Measurements from ENCODE around the gene ZBTB5.

Gene ZBTB5

GRCh38 chr9:37424686-37425297, 40.5 kb downstream of the ZBTB5 start:
- DNase-seq (ENCODE audit: low read depth) = no peak

DNA sequence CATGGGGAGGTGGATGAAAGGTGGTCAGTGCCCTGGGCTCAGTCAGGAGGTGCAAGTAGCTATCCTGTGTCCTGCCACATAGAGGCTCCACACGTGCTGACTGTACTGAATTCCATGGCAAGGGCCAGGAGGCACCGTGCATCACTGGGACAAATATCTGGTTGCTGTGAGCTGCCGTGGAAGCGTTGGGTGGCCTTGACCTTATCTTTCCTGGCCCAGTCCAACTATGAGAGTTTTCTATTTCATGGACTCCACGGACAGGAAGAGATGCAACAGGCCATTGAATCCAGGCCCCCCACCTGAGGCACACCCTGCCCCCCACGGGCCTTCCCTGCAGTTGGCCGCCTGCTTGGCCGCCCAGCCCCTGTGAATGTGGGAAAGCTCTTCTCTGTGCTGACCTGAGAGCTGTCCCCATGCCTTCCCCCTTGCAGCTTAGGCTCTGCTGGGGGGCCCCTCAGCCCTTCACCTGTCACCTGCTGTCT, 41.0 kb downstream of the ZBTB5 start:
- no peak for DNase-seq (ENCODE audit: low read depth)

GRCh38 chr9:37423508-37423907, 41.7 kb downstream of the ZBTB5 start:
- no peak for DNase-seq (ENCODE audit: low read depth)

DNA sequence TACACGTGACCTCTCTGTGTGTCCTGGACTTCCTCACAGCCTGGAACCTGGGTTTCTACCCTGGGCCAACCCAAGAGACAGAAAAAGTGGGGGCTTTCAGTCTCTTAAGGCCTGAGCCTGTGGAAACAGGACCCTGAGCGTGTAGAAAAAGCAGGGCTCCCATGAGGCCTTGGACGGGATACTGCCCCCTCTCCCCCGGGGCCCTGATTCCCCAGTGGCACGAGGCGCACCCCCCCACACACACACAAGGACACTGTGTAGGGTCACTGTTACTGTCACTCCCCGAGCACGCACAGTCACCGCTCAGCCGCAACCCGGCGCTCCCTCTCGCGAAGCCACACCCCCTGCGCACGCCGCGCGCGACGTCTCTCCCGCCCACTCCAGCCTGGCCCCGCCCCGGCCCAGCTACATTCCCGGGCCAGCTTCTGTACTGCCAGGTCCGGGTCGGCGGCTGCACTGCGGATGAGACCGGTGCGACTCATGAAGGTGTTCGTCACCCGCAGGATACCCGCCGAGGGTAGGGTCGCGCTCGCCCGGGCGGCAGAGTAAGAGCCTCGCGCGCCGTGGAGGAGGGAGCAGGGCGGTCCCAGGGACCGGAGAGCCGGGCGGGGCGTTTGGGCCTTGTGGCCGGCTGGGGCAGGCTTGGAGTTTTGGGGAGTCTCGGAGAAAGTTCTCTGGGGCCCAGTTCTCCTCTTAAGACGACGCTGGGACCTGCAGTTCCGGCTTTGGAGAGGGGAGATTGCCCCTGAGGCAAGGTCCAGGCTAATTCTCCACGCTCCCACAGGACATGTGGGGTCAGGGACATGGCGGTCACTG, 42.8 kb downstream of the ZBTB5 start, which contains the start of gene GRHPR:
Gene GRHPR (plus strand): TSS at position 408 of the 816 bp plus-strand sequence. CDS start 55 bp downstream, at position 463.
- DNase-seq (ENCODE audit: low read depth) = no peak

GRCh38 chr9:37421914-37422288, 43.3 kb downstream of the ZBTB5 start:
- DNase-seq (ENCODE audit: low read depth) = no peak

DNA sequence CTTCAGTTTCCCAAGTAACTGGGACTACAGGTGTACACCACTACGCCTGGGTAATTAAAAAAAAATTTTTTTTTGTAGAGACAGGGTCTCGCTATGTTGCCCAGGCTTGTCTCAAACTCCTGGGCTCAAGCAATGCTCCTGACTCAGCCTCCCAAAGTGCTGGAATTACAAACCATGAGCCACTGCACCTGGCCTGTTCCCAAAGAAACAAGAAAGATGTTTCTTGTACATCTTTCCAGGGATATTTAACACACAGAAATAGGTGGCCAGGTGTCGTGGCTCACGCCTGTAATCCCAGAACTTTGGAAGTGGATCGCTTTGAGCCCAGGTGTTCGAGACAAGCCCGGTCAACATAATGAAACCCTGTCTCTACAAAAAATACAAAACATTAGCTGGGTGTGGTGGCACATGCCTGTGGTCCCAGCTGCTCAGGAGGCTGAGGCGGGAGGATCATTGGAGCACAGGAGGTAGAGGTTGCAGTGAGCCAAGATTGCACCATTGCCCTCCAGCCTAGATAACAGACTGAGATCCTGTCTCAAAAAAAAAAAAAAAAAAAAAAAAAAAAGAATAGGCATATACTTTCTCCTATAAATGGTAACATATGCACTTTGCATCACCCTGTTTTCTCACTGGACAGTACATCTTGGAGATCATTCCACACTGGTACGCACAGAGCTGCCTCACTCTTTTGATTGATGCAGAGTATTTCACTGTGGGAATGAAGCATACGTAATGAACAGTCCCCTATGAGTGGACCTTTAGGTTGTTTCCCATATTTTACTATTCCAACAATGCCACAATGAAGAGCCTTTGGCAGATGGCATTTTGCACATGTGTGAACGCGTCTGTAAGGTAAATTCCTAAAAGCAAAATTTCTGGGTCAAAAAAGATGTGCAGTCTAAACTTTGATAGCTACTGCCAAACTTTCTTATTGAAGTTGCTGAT, 44.7 kb downstream of the ZBTB5 start:
- no peak for DNase-seq (ENCODE audit: low read depth)

GRCh38 chr9:37419204-37419603, 46.0 kb downstream of the ZBTB5 start:
- DNase-seq (ENCODE audit: low read depth) = no peak

DNA sequence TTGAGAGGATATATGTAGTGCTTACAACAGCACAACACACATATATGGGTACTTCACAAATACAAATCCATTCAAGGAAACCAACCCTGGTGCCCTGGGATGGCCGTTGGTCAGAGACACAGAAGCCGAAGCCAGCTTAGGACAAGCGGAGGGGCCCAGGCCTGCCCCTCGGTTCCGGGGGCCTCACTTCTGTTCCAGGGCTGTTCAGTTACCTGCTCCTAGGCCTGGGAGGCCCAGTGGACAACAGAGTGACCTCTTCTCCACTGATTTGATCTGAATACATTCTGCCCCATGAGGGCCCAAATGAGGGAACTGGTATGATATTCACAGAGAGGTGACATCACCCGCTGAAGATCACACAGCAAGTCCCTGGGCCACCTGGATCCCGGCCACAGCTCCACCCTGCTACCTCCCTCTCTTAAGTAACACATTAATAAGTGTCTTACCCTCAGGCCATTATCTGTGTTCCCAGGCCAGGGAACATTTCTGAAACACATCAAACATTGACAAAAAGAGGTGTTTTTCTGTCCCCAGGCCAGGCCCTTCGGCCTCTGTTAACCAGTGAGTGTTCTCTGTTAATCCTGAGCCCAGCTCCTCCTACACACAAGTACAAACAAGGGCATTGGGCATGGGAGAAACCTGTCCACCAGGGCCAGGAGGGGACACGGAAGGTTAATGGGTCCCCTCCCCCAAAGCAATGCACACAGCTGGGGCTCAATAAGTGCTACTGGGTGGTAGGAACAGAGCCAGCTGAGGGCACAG, 47.2 kb downstream of the ZBTB5 start:
- DNase-seq (ENCODE audit: low read depth) = no peak

- no peak for DNase-seq (ENCODE audit: low read depth)
These were observed 47.9 kb downstream of the ZBTB5 start for GRCh38 chr9:37417252-37417803.

DNA sequence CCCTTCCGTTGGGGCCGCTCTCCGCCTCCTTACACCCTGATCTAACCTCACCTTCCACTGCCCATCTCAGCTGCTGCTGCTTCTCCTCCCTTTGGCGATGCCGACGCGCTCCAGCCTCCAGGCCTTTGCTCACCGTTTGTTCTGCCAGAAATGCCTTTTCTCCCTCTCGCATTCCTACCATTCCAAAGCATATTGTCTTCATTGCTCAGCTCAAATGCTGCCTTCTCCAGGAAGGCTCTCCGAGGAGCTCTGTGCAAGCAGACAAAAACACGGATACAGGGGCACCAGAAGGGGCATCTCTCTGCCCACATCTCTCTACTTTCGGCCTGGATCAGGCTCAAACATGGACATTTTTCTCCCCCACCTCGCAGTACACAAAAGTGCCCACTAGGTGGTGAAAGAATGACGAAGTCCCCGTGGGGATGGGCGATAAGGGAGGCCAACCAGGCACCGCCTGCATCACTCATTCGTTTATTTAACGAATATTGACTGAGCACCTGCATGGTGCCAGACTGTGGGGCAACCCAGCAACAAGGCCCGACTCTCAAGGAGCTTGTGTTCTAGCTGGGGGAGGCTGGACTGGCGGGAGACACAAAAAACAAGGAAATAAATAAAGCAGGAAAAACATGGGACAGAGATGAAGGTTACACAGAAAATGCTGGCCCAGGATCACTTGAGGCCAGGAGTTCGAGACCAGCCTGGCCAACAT, 50.1 kb downstream of the ZBTB5 start:
- peak; percentile 19 for DNase-seq (ENCODE audit: low read depth)

GRCh38 chr9:37414503-37414943, 50.7 kb downstream of the ZBTB5 start:
- DNase-seq (ENCODE audit: low read depth) = no peak

DNA sequence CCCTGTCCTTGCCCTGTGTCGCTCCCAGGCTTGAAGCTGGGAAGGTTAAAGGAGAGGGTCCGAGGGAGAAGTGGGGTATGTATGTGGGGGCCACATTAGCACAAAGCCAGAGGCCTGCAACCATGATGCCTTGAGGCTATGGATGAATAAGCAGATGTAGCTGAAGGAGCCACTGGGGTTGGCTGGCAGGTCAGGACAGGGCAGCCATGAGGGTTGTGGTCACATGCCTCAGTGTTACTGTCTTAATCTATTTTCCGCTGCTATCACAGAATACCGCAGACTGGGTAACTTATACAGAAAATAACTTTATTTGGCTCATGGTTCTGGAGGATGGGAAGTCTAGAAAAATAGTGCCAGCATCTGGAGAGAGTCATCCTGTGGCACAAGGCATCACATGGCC, 51.9 kb downstream of the ZBTB5 start:
- no peak for DNase-seq (ENCODE audit: low read depth)

DNA sequence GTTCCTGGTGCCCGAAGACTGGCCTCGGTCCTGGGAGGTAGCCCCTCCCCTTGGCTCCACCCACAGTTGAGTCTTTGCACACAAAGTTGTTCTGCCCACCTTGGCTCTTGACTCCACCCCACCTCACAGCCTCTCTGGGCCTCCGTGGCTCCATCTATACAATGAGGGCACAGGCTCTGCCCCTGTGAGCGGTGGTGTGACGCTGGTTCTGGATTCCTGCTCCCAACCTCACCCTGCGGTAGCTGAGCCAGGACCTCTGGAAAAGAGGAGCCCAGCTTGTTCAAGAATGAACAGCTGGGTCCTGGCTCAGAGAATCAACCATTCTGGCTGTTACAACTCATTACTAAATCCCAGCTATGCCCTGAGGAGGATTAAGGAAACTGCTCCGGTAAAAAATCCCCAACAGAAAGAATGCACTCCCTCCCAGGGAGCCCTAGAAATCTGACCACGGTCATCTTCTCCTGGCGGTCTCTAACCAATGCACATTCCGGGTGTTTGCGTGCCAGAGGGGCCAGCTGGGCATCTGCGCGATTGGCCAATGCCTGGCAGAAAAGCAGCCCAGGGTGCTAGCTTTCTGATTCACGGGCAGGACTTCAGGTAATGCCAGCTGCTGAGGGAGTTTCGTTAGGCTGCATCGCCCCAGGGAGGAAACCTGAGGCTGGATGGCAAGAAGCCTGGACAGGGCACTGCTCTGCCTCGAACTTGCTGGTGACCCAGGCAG, 52.7 kb downstream of the ZBTB5 start:
- DNase-seq (ENCODE audit: low read depth) = peak; percentile 17

DNA sequence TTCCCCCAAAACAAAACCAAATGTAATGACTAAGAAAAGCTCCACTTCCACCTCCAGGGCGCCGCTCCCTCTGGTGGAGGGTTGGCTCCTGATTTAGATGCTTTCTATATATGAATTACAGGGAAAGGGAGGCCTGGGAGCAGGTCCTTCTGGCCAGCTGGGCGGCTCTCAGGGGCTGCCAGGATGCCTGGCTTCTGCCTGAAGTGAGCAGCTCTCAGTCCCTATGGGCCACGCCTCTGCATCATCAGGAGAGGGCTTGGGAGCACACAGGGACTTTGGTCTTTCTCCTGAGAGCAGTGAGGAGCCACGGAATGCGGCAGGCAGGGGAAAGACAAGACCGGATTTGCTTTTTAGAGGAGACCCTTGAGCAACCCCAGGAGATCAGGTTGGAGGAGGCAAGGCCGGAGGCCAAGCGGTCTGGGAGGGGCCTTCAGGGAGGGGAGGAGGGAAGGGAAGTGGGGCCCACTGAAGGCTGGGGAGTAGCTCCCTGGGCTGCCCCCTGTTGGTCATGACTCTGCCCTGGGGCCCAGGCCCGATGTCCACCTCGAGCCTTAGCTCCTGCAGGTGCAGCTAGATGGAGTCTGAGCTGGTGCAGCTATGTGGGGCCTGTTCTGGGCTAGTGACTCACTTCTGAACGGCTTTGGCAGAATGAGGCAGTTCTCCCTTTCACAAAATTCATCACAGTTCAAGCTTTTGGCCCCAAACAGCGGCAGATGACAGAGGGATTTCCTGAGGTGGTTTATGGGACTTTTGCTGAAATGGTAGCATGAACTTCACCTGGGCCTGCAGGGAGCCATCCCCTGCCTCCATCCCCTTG, 54.1 kb downstream of the ZBTB5 start:
- DNase-seq (ENCODE audit: low read depth) = no peak

- no peak for DNase-seq (ENCODE audit: low read depth)
These were observed 54.8 kb downstream of the ZBTB5 start for GRCh38 chr9:37410354-37410861.

DNA sequence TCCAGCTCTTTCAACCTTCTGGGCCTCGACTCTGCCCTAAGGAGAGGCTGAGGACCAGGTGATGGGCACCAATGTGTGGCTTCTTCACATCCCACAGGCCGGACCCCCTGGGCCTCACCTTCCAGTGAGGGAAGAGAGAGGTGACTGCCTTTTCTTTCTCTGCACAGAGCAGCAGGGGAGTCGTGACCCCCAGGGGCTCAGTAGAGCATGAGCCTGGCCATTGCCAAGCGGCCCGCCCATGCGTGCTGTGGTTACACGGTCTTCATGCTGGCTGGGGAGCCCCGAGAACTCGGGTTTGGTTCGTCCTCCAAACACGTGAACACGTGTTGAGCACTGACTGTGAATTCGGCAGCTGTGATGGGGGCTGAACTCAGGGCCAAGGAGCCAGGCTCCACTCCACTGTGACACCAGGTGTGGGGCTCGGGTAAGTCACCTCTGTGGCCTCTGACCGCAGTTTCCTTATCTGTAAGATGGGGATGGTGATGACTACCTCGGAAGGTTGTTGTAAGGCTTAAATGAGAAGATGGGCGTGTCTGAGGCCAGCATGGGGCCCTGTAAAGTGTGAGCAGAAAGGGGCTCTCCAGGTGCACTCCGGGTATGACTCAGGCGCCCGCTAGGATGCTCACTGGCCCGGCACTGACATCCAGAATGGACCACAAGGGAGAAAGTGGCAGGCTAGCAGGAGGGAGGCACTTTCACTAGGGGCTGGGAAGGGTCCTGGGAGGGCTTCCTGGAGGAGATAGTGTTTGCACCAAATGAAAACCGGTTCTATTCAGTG, 56.1 kb downstream of the ZBTB5 start:
- no peak for DNase-seq (ENCODE audit: low read depth)

GRCh38 chr9:37407468-37407867, 57.8 kb downstream of the ZBTB5 start:
- no peak for DNase-seq (ENCODE audit: low read depth)
